ENCODE data around the gene PAXX.
"Not testable (repeated sequence)": the region's sequence is repeated elsewhere in the genome, so short reads cannot be mapped to it uniquely, and the experiment has no call there.

PAXX gene

GRCh38 chr9:136983167-136983566 lies 9.1 kb upstream of the PAXX start:
- DNase-seq = no peak

GRCh38 chr9:136983656-136984314 lies 8.4 kb upstream of the PAXX start:
- no peak for DNase-seq

GRCh38 chr9:136984464-136985026 lies 7.7 kb upstream of the PAXX start:
- DNase-seq = no peak

- DNase-seq = no peak
Measured at GRCh38 chr9:136985027-136985602, 7.1 kb upstream of the PAXX start.

- DNase-seq = no peak
Measured at GRCh38 chr9:136985853-136986252, 6.4 kb upstream of the PAXX start.

- DNase-seq = no peak
Measured at GRCh38 chr9:136988872-136989271, 3.4 kb upstream of the PAXX start.

- DNase-seq = no peak
Measured at GRCh38 chr9:136990242-136990911, 1.8 kb upstream of the PAXX start.

- DNase-seq = no peak
Measured at GRCh38 chr9:136992819-136993369, 672 bp downstream of the PAXX start.

GRCh38 chr9:136994180-136994887 lies 2.1 kb downstream of the PAXX start:
- no peak for DNase-seq

GRCh38 chr9:136994888-136995230 lies 2.6 kb downstream of the PAXX start:
- DNase-seq = no peak

GRCh38 chr9:136995362-136995761 lies 3.1 kb downstream of the PAXX start:
- DNase-seq = no peak

GRCh38 chr9:136995772-136996311 lies 3.6 kb downstream of the PAXX start:
- no peak for DNase-seq

GRCh38 chr9:136996361-136997292 lies 4.4 kb downstream of the PAXX start, which contains the start of gene CLIC3:
TSS of gene CLIC3 (minus strand) at chr9:136996568. CDS start at chr9:136996543, 25 bp downstream.
- peak; percentile 51 for DNase-seq

GRCh38 chr9:136997371-136997770 lies 5.1 kb downstream of the PAXX start:
- no peak for DNase-seq

- peak; percentile 6 for DNase-seq
Measured at GRCh38 chr9:136997830-136998234, 5.6 kb downstream of the PAXX start.

GRCh38 chr9:137000177-137000930 lies 8.1 kb downstream of the PAXX start:
- DNase-seq = peak; percentile 95

GRCh38 chr9:137001857-137002645 lies 9.8 kb downstream of the PAXX start:
- no peak for DNase-seq

- DNase-seq = no peak
Measured at GRCh38 chr9:137002646-137003041, 10.4 kb downstream of the PAXX start.

- not testable (repeated sequence) for DNase-seq
Measured at GRCh38 chr9:137004285-137004684, 12.1 kb downstream of the PAXX start.

Data from MV-4-11 (cell line).